ENCODE data around the gene TTC39B.

The TTC39B gene

DNA sequence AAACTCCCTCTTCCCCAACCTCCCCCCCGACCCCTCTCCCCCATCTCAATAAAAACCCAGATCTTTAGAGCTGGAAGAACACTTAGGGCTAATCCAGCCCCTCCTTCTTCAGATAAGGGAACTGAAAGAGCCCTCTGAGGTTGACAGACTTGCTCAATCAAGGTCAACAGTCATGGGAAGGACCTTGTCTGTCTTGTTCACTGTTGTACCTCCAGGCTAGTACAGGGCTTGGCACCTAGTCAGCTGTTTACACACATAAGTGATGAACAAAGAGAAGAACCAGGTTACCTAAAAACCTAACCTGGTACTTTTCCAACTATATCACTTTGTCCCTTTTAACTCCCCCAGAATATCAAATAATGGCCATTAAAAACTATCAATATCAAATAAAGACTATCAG, 2.4 kb downstream of the TTC39B start:
- no peak for DNase-seq (ENCODE audit: low read depth in 2 of 3, low spot score in 2 of 3)

DNA sequence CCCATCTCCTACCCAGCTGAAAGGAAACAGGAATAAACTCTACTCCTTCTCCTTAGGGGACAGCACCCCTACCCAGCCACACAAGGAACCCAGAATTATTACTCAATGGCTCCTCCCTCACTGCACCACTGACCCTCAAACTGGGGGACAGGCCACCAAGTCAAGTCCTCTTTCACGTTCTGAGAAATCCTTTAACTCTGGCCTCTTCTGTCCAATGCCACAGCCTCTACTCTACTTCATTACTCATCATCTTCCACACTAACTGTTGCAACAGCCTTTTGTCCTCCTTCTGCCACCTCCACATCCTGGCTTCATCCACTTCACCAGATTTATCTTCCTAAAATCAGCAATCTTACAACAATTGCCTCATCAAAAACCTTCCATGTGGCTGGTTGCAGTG, 6.8 kb downstream of the TTC39B start:
- no peak for DNase-seq (ENCODE audit: low read depth in 2 of 3, low spot score in 2 of 3)

DNA sequence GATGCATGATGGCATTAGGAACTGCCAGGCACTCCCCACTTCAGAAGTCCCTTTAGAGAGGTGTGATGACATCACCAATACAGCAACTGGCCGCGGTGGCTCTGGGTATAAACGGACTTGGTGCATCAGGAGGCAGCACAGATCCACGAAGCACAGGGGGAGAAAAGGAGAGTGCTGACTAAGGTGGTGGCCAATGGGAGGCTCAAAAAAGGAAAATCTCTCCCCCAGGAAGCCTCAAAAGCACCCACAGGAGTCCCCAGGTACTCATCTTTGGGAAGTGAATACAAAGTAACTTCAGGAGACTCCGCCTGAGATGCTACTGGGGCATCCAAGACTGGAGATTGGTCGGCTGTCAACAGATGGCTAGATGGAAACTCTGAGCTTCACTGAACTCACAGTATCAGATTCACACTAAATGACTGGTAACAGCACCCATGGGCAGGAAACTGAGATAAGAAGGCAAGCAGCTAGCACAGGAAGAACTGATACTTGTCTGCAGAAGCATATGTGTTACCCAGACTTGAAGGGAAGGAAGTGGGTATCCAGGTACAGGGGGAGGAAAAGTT, 7.6 kb downstream of the TTC39B start:
- no peak for DNase-seq (ENCODE audit: low read depth in 2 of 3, low spot score in 2 of 3)

DNA sequence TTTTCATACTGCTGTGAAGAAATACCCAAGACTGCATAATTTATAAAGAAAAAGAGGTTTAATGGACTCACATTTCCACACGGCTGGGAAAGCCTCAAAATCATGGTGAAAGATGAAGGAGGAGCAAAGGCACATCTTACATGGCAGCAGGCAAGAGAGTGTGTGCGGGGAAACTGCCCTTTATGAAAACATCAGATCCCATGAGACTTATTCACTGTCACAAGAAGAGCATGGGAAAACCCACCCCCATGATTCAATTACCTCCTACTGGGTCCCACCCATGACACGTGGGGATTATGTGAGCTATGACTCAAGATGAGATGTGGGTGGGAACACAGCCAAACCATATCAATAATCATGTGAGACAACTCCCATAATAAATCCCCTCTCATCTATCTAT, 8.7 kb downstream of the TTC39B start:
- DNase-seq (ENCODE audit: low read depth in 2 of 3, low spot score in 2 of 3) = no peak

DNA sequence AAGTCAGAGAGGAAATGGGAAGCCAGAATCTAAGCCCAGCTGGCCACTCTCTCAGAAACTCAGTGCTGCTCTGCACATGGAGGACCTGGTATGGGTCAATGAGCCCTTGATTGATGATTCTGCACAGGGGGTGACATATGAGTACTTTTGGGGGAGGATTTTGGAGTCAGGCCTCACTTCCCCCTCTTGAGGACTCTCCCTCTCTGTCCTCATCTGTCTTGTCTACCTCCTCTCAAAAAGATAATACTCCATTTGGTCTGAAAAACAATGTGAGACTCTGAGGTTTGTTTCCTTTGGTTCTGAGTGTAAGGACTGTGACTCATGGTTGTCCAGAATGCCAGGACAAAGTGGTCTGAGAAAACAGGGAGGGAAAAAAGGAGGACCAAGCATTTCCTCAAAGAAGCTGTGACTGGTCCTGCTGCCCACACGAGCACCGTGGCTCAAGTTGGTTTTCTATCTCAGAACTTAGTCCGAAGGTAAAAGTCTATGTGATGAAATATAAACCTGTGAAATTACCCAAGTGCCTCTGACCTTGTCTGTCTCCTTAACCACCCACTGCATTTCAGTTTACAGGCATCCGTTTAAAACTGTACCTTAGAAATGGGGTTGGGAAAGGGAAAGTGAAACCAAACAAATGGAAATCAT, 11.1 kb downstream of the TTC39B start:
- no peak for DNase-seq (ENCODE audit: low read depth in 2 of 3, low spot score in 2 of 3)

DNA sequence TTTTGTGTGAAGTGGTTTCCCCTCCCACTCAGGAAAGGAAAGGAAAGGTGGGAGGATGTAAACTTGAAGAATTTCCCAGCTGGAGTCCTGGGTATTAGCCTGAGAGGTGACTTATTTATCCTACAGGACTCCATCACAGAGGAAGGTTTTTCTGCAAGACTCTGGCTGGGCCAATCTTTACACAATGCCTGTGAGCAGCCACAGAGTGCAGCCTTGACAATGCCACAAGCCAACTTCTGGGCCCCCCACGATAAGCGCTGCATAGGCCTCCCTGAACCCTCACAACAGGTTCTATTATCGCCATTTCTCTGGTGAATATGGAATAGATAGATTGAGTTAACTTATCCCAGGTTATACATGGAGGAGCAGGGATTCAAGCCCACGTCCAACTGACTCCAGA, 12.4 kb downstream of the TTC39B start:
- DNase-seq (ENCODE audit: low read depth in 2 of 3, low spot score in 2 of 3) = no peak

DNA sequence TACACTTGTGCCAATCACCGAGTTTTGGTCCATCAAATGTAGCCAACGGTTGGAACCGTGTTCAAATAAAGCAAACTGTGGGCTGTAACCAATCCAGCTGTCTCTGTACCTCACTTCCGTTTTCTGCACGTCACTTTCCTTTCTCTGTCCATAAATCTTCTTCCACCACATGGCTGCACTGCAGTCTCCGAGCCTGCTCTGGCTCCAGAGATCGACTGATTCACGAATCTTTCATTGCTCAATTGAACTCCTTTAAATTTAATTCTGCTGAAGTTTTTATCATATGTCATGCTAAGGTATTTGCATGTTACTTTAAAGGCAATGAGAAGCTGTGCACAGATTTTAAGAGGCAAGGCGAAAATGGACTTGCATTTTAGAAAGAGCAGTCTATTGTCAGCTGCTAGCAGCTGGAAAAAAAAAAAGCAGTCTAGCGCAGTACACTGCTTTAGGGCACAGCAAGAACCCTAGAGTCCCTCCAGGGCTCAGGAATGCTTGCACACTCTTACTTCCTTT, 13.2 kb downstream of the TTC39B start:
- no peak for DNase-seq (ENCODE audit: low read depth in 2 of 3, low spot score in 2 of 3)

DNA sequence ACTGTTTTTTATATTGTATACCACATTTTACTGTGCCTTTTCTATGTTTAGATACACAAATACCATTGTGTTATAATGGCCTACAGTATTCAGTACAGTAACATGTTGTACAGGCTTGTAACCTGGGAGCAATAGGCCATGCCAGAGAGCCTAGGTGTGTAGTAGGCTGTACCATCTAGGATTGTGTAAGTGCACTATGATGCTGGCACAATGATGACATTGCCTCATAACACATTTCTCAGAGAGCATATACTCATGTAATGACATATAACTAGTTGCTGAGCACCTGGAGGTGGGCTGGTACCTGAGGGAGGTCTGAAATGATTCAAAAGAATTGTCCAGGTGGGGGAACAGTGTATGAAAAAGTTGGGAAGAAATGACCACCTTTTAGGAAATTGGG, 13.9 kb downstream of the TTC39B start:
- DNase-seq (ENCODE audit: low read depth in 2 of 3, low spot score in 2 of 3) = no peak

DNA sequence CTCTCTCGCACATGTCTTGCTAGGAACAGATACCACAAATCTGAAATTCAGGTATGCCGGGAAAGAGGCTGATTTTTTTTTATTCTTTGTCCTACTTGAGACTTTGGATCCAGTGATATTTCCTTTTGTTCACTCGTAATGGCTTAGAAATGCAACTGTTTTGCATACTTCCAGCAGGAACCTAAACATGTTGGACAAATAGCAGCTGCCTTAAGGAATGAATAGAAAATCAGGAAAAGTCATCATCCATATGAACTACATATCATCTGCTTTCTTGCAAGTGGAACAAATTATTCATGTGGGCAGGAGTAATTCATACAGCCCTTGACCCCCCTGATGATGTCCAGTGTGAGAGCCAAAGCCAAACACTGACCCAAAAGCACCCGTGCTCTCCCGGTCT, 17.4 kb downstream of the TTC39B start:
- DNase-seq (ENCODE audit: low read depth in 2 of 3, low spot score in 2 of 3) = no peak

DNA sequence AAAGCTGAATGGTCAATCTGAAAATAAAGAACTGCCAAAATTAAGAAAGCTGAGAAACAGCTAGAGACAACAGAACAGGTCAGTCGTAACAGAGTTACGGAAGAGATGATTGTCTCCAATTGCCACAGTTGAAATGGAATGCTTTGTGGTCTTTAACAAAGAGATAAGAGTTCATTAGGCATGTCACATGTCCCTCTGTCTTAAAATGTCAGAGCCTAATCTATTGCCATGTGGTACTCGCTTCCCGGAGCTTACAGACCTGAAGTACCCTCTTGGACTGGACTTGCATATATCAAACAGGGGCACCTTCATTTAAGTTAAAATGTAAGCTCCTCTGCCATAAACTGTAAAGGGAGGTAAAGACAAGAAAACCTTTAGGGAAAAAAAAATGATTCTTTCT, 19.7 kb downstream of the TTC39B start:
- DNase-seq (ENCODE audit: low read depth in 2 of 3, low spot score in 2 of 3) = no peak

DNA sequence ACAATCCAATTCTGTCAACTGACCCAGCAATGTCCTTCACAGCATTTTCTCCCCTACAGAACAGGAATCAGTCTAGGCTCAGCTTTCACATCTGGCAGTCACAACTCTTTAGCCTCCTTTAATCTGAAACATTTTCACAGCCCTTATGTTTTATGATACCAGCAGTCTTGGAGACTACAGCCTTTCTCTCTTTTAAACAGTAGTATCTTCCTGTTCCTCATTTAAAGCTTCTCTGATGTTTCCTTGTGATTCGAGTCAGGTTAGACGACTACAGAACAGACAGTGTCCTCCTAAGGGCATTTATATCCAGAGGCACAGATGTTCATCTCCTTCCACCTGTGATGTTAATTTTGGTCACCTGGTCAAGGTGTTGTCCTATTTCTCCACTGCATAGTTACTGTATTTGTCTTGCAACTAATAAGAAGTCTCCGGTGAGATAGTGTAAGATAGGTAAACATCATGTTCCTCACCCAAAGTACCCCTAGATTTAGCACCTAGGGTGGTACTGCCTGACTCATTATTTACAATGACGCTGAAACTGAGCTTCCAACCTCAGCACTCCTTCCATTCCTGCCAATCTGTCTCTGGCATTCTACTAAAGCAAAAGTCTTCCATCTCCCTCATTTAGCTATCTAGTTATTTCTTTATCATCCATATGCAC, 20.7 kb downstream of the TTC39B start:
- no peak for DNase-seq (ENCODE audit: low read depth in 2 of 3, low spot score in 2 of 3)

DNA sequence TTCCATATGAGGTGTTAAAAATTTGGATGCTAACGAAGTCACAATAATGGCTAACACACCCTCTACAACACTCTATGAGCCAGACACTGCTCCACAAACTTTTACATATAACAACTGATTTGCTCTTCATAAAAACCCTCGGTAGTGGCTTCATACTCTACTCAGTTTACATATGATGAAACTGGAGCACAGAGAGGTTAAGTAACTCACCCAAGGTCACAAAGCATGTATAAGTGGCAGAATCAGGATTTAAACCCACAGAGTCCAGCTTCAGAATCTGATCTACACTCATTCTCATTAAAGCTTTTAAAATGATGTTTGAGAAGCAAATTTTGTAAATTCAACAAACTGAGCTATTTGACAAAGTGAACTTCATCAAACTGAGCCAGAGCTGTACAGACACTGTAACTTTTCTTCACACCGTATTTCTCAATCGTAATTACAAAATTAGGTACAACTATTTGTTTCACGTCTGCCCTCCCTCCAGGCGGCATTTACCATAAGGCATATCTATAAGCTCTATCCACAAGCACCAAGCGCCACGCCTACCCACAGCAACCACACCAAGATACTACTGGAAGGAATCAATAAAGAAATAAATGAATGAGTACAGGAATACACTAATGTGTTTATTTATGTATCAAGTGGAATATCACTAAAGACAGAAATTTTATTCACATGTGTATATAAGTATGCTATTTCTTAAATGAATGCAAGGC, 24.3 kb downstream of the TTC39B start:
- DNase-seq (ENCODE audit: low read depth in 2 of 3, low spot score in 2 of 3) = no peak

DNA sequence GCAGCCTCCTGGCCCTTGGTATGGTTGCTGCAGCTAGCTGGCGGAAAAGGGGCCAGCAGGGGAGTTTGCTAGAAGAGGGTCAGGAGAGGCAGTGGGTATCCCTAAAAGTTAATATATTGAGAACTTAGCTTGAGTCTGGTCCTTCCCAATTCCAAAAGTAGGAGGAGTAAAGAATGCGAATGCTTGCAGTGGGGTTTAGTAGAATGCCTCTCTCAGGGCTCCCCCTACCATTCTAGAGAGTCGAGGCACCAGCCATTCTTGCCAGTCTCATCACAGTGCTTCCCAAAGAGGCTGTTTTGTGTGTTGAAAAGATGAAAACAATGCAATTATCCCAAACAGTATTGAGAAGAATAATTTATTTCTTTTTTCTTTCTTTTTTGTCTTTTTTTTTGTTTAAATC, 26.4 kb downstream of the TTC39B start:
- DNase-seq (ENCODE audit: low read depth in 2 of 3, low spot score in 2 of 3) = no peak

DNA sequence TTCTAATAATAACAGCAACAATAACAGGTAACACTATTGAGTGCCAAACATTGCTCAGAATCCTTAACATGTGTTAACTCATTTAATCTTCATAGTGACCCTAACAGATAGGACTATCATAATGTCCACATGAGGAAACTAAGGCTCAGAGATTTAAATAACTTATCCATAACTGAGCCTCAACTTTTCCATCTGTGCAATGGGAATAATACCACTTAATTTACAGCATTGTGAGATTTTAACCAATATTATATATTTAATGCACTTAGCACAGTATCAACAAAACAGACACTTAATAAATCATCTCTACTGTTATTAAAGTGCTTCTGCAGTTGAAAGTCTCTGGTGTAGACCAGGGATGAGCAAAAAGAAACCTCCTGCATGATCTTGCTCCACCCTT, 28.2 kb downstream of the TTC39B start:
- no peak for DNase-seq (ENCODE audit: low read depth in 2 of 3, low spot score in 2 of 3)

DNA sequence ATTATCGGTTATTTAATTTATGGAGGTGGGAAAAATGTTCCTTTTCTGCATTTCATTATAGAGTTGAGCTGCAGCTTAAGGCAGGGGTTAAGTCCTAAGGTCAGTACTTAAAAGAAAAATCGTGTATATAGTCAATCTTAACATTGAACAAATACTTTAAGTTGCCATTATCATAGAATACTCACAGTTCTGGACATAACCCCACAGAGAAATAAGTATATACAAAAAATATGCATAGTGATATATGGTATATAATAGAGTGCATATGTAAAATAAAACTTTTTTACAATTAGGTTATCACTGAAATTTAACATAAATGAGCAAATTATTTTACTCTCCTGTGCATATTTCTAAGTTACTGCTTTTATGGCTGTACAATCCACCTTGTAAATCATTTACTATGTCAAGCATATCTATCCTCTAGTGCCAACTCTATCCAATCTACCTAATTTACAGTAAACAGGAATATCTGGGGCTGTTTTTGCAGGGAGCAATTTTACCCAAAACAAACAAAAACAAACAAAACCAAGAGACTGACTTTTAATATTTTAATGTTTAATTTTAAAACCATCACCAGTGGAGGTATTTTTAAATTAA, 28.8 kb downstream of the TTC39B start:
- no peak for DNase-seq (ENCODE audit: low read depth in 2 of 3, low spot score in 2 of 3)

DNA sequence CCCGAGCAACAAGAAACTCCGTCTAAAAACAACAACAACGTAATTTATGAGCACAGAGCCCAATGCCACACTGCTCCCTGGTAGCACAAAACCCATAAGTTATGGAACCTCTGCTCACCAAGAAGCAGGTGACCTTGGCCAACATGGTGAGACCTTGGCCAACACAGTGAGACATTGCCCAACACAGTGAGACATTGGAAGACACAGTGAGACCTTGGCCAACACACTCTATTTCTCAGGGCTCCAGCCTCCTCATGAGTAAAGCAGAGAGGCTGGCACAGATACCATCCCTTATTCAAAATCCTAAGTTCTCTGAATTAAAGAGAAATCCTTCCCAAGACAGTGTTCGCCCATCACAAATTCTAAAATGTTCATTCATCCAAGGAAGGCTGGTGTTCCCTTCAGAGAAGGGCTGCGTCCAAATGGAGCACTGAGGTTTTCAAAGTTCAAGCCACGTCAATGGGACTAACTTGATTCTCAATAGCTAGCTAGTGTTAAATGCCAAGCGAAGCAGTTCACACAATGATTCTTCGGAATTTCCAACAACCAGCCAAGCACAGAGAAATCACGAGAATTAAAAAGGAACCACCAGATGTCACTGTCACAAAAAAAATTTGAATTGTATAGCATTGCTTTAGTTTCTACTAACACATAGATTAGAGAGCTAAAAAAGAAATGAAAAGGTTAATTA, 29.5 kb downstream of the TTC39B start:
- no peak for DNase-seq (ENCODE audit: low read depth in 2 of 3, low spot score in 2 of 3)

DNA sequence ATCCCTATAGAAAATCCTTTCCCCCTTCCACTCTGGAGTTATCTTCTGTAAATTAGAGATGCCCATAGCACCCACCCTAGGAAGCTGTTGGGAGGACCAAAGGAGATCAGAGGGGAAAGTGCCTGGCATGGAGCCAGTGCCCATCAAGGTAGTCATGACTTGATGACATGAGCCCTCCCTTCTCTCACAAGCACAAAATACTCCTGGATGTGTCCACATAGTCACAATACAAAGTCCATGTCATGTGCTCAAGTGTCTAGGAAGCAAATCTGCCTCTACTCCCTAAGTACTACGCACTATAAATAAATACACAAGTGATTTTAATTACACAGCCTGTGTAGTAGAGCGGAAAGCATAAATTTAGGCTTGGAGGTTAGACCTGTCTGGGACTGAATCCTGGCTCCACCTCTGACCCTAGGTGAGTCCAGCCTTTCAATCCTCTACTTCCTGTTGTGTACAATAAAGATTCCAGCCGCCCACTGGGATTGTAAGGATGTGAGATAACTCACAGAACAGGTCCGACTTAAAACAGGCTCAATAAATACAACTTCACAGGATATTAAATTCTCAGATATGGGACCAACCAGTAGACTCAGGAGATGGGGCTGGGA, 30.6 kb downstream of the TTC39B start:
- no peak for DNase-seq (ENCODE audit: low read depth in 2 of 3, low spot score in 2 of 3)

DNA sequence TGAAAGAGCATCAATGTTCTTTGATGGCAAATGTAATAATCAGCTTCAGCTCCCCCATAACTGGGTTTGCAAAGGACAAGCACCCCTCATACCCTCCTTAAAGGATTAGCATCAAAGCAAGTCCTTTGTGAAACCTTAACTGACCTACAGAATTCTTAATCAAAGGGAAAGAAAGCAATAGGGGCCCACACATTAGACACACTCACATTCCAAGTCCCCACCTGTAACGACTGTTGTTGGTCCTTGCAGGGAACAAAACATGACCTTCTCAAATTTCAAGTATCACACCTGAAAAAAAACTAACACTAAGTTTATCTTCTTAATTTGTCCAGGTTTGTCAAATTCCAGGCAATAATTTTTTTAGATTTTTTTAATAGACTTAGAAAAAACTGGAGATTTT, 32.6 kb downstream of the TTC39B start:
- no peak for DNase-seq (ENCODE audit: low read depth in 2 of 3, low spot score in 2 of 3)

DNA sequence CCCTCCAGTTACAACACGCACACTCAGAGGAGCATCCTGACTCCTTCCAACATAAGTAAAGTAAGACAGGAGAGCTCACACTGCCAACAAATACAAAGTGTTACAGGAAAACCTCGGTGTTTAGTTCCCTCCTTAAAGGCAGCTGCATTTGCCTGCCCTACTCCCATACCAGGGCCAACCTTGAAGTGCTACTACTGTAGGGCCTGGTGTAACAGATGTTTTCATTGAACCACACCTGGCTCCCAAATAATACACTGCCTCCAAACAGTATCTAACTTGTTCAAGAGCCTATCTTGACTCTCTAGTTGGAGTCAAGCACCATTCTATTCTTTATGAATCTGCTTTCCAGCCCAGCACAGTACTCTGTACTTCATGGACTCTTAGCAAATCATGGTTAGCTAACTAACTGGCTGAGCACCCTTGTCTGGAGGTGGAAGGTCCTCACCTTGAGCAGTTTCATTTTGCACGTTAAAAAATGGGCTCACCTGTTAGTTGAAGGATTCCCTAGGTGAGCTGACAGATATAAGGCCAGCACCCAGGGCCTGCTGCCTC, 34.6 kb downstream of the TTC39B start:
- DNase-seq (ENCODE audit: low read depth in 2 of 3, low spot score in 2 of 3) = no peak

DNA sequence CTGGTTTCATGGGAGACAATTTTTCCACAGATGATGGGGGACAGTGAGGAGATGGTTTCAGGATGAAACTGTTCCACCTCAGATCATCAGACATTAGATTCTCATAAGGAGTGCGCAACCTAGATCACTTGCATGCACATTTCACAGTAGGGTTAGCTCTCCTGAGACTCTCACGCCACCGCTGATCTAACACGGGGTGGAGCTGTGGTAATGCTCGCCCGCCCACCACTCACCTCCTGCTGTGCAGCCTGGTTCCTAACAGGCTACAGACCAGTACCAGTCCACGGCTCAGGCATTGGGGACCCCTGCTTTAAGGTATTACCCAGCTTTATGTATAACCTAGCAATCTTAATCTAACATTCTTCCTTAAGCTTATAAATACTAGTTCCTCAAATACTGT, 35.6 kb downstream of the TTC39B start:
- DNase-seq (ENCODE audit: low read depth in 2 of 3, low spot score in 2 of 3) = no peak
